Purkinje cell (primary cell): Measurements from ENCODE around the gene ZNF440. TPM values are rescaled to one million over a fixed set of nuclear protein-coding genes. Genes with fewer than 3 reads are reported as not detected.

ENCODE experiments used
- polyA plus RNA-seq: library from polyadenylated mRNA; unstranded; fragments of >200 nt; fragmentation: Nextera tagmentation; gene quantifications from 2 replicates; pipeline ENCODE4 v1.2.1, GENCODE V29; 2014

The ZNF440 gene
- polyA plus RNA-seq, result 3.0 and 3.7 TPM in 2 replicates

GRCh38 chr19:11814029-11814699 lies at the start of gene ZNF440:
Gene ZNF440, plus strand, starts transcription at chr19:11814273. Its CDS starts 175 bp downstream, at chr19:11814448.

GRCh38 chr19:11766597-11767591 lies 47.2 kb upstream of the ZNF440 start, which contains the start of gene ZNF441:
Gene ZNF441, plus strand, starts transcription at chr19:11767000. Its CDS starts 194 bp downstream, at chr19:11767194.

DNA sequence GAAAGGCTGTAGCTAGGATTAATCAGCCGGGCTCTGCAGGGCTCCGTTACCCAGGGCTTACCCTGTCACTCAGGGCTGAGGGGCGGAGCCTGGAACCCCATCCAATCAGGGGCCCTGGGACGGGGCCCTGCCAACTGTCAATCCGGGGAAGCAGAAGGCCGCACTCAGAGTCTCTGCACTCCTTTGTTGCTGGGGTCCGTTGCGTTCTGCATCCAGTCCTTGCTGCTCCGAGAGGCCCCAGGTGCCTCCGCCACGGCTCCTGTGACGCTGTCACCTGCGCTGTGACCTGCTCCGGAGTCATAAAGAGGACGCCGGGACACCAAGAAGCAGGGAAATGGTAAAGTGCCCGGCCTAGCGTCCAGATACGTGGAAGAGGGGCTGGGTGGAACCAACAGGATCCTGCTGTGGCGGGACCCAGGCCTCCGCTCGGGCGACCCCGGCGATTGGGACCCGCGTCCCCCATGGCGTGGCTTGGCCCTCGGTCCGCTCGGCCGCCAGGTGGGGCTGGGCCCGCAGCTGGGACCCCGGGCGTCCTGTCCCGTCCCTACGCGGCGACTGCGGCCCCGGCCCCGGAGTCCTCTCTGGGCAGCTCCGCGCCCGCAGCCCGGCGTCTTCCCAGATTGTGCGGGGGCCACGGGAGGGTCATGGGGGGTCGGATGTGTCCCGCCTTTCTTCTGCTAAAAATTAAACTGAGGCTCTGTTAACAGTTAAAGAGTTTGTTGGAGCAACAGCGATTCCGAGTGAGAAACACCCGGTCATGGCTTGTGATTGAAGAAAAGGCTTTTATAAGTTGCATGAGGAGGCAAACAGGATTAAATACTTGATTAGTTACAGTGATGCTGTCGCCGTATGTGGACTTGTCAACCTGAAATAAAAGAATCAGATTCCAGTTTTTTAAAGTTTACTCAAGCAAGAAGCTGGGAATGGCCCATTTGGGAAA lies 15.4 kb upstream of the ZNF440 start, which contains the start of gene ZNF491:
Gene ZNF491 (plus strand): TSS at position 133 of the 940 bp plus-strand sequence. CDS start 7,431 bp downstream, outside the sequence.

DNA sequence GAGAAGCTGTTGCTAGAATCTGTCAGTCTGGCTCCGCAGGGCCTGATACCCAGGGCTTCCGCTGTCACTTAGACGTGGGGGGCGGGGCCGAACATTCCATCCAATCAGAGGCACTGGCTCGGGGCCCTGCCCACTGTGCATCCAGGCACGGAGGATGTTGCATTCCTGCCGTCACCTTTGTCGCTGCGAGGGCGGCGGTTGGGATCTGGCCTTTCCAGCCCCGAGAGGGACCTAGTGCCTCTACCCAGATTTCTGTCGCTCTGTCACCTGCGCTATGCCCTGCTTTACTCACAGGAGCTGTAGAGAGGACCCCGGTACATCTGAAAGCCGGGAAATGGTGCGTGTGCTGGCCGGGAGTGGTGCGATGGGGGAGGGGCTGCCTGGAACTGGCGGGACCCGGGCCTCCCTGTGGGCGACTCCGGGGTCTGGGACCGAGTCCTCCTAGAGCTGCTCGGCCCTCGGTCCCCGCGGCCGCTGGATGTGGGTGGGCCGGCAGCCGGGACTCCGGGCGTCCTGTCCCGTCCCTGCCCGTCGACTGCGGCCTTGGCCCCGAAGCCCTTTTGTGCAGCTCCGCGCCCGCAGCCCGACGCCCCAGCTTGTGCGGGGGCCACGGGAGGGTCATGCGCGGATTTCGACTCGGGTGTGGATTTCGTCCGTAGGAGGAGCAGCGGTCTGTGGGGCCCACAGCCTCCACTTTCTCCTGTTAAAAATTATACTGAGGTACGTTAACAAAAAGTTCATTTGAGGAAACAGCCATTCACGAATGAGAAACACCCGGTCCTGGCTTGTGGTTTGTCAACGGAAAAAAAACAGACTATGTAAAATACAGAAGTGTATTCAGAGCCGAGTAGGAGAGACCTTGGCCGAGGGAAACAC lies 34.8 kb downstream of the ZNF440 start, which contains the start of gene ZNF439:
Gene ZNF439 (plus strand): TSS at position 133 of the 876 bp plus-strand sequence. CDS start 142 bp downstream, at position 275.

Other genes starting within 250 kb of the ZNF440 start
- not detected in 2 replicates for gene ACP5, start 236.6 kb upstream of the ZNF440 start, polyA plus RNA-seq
- gene ZNF627, start 216.8 kb upstream of the ZNF440 start, polyA plus RNA-seq, result 8.2 and 9.8 TPM in 2 replicates
- 0.57 and 1.6 TPM in 2 replicates for gene ZNF823, start 75.3 kb upstream of the ZNF440 start, polyA plus RNA-seq
- gene ZNF441, start 47.3 kb upstream of the ZNF440 start, polyA plus RNA-seq, result 12.6 and 16.6 TPM in 2 replicates
- 1.4 and 2.3 TPM in 2 replicates for gene ZNF491, start 15.8 kb upstream of the ZNF440 start, polyA plus RNA-seq
- 2.2 and 8.2 TPM in 2 replicates for gene ZNF439, start 34.5 kb downstream of the ZNF440 start, polyA plus RNA-seq
- 0.22 and 0.70 TPM in 2 replicates for gene ZNF69, start 73.5 kb downstream of the ZNF440 start, polyA plus RNA-seq
- 0.39 and 5.0 TPM in 2 replicates for gene ZNF700, start 110.8 kb downstream of the ZNF440 start, polyA plus RNA-seq
- 0.99 and 2.5 TPM in 2 replicates for gene ZNF763, start 150.8 kb downstream of the ZNF440 start, polyA plus RNA-seq
- 2.7 and 4.4 TPM in 2 replicates for gene ZNF433, start 221.4 kb downstream of the ZNF440 start, polyA plus RNA-seq
- gene ZNF878, start 238.7 kb downstream of the ZNF440 start, polyA plus RNA-seq, result not detected in 2 replicates